NCI-H1105 treated with DMSO at 0.1 percent for 48 hours (cell line): ENCODE data around the gene TTC3.

Experiments
- DNase-seq: peaks from one replicate; lab custom pipeline; 2025; lab: John Stamatoyannopoulos, UW

Gene TTC3

DNA sequence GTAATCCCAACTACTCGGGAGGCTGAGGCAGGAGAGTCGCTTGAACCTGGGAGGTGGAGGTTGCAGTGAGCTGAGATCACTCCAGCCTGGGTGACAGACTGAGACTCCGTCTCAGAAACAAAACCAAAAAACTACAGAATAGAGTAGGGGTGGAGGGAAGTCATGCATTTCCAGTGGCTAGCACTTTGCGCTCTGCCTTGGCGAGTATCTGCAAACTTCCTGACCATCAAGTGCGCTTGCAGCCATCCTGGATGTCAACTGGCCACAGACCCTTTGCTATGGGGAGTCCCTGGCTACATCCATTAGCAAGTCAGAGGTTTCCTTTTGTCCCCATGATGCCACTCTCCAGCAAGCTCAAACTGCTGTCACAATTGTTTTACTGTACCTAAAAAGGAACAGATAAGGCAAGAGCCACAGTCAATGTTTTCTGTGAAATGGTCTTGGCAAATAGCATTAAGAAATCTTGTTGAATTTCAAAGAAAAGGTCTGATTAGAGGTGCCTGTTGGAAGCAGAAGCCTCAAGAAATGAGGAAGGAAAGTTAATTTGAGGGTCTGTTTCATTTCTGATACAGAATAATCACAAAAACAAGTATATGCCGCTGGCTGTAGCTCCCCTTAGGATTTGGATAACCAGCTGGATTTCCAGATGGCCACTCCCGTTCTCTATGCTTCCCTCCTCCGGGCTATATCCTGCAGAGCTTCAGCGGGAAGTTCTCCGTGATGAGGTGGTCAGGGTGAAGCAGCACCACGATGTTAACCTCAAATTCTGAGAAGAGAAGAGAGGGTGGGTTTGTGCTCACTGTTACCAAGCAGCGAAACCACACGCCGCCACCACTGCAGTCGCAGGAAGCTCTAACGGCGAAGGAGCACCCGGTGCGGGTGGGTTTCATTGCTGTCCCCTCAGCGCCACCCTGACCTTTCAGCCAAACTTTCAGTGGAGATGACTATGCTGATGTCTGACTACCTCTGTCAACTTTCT, 152.1 kb downstream of the TTC3 start:
- DNase-seq: no peak

DNA sequence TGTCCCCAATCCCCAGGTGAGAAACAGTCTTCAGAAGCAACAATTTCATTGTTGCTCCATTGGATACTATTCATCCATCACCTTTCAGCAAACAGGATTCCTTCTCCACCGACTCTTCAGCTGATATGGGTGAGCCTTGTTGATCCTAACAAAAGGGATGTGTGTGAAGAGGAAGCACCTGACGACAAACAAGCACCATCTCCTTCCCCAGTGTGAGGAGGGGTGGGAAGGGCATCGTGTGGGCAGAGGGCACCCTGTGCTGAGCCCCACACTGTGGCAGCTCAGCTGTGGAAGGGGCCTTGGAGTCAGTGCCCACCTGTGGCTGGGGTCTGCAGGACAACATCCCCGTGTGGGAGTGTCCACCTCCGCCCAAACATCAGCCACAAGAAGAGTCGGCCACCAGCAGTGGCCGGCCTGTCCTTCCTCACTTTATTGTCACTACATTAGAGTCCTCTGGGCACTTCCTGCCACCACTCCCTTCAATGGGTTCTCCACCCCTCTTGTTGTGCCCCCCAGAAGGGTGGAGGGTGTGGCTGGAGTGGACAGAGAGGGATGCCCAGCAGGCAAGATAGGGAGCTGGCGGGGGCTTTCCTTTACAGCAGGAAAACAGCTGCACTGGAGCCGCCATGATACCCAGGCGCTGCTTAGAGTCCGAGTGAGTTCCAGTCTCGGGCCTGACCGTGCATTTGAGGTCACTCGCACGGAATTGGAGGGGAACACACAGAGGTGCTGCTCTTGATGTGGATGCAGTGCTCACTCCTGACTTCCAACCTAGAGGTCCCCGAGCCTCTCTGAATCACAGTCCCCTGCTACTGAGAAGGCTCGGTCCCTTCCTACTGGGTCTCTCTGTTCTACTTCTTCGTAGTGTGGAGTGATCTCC, 153.2 kb downstream of the TTC3 start:
- DNase-seq: no peak

DNA sequence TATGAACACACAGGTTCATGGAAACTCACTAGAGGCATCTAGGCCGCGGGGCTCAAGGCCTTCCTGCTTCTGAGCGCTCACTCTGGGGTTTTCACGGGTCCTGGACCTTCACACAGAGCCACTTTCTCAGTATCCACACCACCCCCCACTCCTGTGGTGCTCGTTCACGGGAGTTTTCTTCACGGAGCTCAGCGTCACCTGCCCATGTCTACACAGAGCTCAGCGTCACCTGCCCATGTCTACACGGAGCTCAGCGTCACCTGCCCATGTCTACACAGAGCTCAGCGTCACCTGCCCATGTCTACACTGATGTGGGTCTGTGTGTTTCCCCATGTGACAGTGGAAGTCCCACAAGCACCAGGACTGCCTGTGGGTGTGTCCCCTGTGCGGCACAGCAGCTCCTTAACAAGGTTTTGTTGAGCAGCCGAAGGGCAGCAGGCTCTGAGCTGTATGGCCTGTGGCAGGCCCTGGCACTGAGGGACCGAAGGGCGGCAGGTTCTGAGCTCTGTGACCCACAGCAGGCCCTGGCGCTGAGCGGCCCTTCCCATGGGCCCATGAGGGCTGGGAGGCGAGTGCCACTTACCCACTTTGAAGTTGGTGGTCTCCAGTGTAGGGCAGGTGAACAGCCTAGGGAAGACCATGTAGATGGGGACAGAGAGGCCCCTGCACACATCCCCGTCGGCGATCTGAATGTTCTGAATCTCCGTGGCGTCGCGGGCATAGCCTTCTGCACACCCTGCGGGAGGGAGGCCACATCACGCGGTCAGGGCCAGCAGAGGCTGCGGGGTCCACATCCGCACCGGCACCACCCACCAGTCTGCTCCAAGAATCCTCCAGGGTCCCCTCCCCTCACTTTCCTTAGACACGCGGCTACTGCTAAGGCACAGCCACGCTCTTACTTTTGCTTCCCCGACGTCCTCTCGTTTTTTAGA, 154.3 kb downstream of the TTC3 start:
- no peak for DNase-seq

DNA sequence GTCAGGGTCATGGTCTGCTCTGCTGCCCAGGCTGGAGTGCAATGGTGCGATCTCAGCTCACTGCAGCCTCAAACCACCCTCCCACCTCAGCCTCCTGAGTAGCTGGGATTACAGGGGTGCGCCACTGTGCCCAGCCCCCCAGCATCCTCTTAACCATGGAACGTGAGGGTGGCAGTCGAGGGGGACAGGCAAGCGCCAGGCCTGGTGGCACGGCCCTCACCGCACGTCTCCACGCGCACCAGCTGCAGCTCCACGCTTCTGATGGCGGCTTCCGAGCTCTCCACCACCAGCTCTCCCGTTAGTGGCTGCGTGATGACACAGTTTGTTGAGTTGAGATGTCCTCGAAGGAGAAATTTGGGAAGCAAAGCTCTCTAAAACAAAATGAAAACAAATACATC, 154.9 kb downstream of the TTC3 start:
- no peak for DNase-seq

DNA sequence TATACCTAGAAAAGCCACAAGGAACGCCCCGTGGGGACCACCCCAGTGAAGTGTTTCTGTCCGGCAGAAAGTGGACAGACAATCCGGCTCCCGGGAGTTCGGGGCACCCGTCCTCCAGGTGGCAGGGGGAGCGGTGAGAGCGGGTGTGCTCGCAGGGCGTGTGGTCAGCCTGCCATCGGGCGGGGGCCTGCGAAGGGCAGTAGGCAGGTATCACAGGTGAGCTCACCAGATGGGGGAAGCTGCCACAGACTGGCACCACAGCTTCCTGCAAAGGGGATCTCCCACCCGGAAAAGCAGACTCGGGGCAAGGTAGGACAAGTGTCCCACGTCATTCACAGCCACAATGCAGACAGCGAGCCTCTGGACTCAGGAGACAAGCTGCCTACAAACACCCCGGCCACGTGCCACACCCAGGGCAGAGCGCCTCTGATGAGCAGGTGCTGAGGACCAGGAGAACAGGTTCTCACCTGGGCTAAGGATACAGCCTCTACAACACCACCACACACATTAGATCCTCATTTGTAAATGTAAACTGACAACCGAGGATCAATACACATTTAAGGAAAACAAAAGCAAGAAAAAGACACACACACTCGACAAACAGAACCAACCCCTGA, 157.7 kb downstream of the TTC3 start:
- DNase-seq: no peak

DNA sequence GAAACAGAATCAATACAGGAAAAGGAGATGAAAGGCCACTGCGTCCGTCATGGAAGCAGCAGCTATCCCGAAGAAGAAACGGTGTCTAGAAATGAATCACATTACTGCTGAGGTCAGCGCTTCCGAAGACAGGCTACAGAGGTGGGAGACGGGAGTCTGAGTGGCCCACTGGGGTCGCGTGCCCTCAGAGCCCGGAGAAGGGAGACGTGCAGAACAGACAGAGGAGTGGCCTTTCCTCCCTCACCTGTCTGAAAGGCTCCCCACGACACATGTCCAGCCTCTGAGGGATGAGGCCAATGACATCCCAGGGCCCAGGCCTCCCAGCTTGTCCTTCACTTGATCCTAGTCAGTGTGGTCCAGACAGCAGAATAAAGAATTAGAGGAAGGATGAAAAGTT, 158.2 kb downstream of the TTC3 start:
- no peak for DNase-seq

DNA sequence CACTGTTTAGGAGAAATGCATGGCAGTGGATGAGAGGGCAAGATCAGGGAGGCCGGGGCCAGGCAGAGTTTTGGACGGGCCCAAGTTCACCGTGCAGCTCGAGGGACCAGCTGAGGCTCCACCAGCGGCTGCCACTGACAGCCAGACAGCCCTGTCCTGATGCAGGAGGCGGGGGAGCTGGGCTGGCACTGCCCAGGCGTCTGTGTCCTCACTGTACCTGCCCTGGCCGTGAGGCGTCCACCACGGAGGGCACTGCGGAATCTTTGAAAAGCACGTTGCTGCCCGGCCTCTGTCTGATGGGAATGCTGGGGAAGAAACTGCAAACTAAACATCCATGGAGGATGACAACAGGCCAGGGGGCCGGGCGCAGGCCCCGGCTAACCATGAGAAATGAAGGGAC, 158.6 kb downstream of the TTC3 start:
- DNase-seq: no peak

DNA sequence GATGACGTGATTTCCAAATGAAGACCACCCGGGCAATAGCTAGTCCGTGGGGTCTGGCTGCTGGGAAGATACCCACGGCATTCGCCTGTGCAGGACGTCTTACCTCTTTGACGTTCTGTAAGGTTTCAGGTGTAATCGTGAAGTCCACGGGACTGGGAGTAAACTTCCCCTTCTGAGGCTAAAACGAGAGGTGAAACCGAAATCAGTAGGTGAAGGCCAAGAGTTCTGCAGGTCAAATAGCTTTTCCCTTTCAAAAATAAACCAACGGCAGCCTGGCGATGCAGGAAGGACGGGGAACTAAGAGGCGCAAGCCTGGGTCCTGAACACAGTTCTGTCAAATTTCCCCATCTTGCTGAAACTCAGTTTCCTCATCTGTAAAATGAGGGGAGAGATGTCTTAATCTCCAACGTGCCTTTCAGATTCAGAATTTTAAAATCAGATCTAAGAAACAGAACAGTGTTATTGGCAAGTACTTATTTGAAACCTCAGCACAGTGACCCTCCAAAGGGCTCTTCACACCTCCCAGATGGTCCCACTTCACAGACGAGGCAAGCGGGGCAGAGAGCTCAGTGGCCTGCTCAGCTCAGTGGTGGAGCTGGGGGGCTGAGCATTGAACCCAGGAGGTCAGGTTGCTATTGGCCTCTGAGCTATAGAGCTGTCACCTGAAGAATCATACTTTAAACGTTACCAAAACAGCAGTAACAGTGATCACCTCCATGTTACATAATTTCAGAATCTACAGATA, 159.4 kb downstream of the TTC3 start:
- no peak for DNase-seq

DNA sequence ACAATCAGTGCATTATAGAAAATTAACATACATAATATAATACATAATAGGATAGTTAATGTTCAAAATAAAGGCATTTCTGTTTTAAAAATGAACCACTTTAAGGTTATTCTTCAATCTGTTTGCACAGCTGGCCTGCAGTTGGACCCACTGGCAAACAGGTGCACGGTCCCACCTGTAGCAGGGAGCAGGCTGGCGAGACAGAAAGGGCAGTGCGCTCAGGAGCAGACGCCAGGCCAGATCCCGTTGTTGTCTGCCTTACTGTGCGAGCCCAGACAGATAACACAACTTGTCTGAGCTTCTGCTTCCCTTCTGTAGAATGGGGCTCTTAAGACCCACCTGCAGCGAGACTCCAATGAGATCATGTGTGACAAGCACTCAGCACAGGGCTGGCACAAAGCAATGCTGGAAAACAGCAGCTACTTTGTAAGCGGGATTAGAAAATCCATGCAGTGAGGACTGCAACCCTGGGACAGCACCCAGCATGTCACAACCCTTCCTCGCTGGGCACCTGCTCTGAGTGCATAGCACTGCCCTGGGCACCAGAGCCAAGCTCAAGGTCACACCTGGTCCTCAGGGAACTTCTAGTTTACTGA, 160.6 kb downstream of the TTC3 start:
- DNase-seq: peak; percentile 77

DNA sequence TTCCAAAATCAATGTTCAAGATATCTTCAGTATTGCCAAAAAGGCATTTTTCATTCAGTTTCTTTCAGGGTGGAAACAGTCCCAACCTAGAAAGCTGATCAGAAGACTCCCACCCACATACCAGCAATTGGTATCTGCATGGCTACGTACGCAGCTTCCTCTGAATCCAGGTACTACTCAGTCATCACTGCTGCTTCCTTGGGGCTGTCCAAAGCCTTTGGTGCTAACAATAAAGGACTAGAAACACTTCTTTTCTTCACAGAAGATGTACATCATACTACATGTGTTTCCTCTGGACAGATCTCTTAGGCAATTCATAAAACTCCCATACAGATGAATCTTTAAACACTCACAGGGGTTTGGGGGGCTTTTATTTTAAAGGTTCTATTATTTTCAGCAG, 164.3 kb downstream of the TTC3 start:
- no peak for DNase-seq

DNA sequence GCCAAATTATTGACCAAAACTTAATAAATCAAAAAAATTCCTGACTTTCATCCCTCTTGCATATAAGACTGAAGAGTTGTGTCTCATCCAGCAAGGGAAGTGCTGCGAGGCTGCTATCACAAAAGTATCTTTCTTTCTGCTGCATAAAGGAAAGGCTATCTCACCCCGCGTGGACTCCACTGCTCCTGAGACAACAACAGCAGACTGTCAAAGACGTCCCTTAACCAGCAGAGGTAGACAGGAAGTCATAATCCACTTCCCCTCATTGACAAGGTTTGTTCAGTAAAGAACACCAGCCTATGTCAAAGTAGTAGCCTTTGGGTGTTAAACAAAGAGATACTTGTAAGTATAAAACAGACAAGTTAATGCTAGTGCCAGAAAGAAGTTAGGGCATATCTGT, 164.7 kb downstream of the TTC3 start:
- no peak for DNase-seq

DNA sequence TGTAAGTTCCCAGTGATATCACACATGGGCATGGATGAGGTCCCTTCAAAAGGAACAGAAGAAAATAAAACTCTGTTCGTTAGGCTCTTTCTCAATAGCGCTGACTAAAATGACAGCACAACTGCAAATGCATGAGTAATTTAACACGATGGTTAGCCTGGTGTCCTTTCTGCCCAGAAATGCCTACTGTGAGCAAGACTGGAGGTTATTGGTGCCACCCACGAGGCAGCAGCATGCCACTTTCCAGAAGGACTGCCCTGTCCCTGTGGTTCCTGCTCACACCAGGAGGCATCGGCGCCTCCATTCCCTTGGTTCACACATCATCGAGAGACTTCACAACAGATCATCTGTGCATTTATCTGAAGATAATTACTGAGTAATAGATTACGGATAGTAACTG, 167.9 kb downstream of the TTC3 start:
- DNase-seq: no peak

DNA sequence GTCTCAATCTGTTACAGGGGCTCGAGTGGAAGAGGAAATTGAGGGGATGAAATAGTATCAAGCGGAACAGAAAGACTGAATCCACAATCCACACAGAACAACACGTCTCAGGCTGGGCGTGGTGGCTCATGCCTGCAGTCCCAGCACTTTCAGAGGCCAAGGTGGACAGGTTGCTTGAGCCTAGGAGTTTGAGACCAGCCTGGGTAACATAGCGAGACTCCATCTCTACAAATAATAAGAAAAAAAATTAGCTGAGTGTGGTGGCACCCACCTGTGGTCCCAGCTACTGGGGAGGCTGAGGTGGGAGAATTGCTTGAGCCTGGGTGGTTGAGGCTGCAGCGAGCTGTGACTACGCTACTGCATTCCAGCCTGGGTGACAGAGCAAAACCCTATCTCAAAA, 168.4 kb downstream of the TTC3 start:
- DNase-seq: no peak

DNA sequence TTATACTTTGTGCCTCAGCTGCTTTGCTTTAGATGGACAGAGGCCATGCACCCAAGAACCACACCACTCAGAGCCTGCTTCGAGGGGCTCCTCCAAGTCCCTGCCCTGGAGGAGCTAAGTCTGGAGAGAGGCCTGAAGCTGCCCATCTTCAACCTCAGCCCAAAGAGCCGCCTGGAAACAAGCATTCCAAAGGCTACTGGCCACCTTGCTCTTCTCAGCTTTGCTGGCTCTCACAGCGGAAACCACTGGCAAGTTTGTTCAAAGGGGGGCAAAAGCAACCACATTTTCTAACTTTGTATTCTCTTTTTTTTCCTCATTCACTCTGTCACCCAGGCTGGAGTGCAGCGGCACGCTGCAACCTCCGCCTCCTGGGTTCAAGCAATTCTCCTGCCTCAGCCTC, 170.9 kb downstream of the TTC3 start:
- DNase-seq: no peak

DNA sequence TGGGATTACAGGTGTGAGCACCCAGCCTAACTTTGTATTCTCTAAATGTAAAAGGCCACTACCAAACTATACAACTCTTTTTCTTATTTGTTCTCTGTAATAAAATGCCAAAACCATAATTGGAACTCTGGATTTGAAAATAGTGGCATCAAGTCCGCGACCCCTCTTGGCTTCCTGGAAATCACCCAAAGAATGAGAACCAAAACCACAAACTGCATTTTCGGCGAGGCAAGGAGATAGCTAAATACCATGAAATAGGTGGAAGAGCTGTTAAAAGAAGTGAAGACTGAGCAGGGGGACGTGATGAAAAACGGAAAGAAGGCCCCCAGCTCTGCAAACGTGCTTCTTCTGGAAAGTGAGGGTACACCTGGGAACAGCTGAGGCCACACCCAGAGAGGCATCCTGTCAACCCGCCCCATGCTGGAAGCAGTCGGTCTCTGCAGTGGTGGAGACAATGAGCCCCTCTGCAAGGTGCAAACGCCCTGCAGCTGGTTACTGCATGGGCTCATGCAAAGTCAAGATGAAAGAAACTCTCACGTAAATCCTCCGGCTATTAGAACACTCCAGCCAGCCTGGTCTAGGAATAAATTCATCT, 171.5 kb downstream of the TTC3 start:
- DNase-seq: no peak

DNA sequence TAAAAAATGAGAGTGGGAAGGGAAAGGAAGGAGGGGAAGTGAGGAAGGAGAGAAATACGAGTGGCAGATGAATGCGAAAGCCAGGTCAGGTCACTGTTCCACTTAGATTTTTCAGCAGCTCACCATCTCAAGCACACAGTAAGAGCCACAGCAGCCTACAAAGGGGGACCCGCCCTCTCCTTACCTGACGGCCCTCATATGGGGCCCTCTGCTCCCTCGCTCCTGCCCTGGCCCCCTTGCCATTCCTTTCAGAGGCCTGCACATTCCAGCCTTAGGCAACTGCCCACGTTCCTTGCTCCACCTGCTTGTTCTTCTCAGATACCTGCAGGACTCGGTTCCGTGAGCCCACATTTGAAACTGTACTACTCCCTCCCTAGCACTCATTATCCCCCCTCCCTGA, 172.1 kb downstream of the TTC3 start:
- DNase-seq: no peak

DNA sequence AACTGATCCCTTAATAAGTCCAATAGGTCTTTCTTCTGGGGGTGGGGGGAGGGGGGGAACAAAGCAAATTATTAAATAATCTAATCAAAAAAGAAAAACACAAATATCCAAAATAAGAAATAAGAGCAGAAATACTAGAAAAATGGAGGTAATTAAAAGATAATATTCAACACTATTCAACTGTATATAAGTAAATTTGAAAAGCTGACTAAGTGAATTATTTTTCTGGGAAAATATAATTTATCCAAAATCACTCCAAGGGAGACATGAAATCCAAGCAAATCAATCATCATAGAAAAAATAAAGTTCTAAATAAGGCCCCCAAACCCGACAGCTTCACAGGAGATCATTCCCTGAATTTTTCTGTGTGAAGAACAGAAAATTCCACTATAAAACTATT, 175.2 kb downstream of the TTC3 start:
- DNase-seq: no peak

DNA sequence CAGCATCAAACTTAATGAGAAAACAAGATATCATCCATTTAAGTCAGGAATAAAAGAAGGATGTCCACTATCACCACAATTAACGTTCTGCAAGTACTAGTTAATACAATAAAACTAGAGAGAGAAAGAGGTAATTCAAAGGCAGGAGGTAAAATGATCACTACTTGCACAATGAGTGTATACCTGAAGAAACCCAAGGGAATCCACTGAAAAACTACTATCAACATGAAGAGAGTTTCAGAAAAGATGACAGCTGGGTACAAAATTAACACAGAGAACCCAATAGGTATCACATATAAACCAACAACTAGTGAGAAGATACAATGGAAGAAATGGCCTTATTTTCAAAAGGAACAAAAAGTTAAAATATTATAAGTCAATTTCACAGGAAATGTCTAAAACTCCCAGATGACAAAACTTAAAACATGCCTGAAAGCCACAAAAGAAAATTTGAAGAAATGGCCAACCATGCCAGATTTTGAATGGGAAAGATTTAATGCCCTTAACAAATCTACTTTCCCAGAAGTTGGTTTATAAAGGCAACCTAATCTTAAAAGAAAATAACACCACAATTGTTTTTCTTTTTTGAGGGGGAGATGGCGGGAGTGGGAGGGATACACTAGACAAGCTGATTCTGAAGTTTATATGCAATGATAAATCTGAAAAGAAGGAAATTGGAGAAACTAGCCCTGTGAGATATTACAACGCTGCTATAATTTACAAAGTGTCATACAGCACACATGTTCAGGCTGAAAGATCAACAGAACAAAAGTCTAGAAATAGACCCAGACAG, 176.3 kb downstream of the TTC3 start:
- no peak for DNase-seq

DNA sequence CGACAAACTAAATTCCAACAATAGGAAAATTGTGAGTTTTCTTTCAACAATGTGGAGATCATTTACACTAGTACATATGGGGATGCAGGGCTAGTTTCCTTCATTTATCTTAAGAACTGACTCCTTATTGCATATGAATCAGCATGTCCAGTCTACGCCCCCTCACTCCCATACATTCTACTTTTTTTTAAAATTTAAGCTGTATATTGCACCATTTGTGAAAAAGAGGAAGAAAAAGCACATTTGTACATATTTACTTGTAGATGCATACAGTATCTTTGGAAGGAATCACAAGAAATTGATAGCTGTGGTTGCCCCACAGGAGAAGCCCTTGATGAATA, 178.2 kb downstream of the TTC3 start:
- DNase-seq: no peak
